ENCODE data around the gene MYOZ2. TPM values are rescaled to one million over a fixed set of nuclear protein-coding genes. Genes with fewer than 3 reads are reported as not detected.

The MYOZ2 gene
- total RNA-seq, 6 experiments from 2014 or later = 0.28 to 0.71 (median 0.37) TPM

DNA sequence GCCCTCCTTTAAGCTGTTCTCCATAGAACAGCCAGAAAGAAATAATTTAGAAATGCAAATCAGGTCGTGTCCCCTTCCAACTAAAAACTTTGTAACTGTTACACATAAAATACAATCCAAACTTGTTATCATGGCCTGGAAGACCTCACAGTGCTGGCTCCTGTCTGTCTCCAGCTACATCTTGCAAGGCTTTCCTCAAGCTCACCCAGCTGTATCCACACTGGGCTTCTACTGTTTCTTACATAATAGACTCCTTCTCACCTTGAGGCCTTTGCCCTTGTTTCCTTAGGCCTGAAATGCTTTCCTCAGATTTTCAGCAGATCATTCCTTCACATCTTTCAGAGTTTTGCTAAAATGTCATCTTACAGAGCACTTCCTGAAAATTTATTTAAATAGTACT is 43.4 kb downstream of the MYOZ2 start:
- H3K4me1 Mint-ChIP-seq (ENCODE audit: low read depth) = no peaks in the 10 kb centered on the region
- no peaks in the 10 kb centered on the region for H3K36me3 Mint-ChIP-seq (ENCODE audit: low read depth)
- no peaks in the 10 kb centered on the region for H3K9me3 Mint-ChIP-seq
- H3K27ac Mint-ChIP-seq = no peak overlapping the region
- no peak for DNase-seq
- no peaks in the 10 kb centered on the region for H3K27me3 Mint-ChIP-seq (ENCODE audit: insufficient read depth)
- TF ChIP-seq, protein P1, sequence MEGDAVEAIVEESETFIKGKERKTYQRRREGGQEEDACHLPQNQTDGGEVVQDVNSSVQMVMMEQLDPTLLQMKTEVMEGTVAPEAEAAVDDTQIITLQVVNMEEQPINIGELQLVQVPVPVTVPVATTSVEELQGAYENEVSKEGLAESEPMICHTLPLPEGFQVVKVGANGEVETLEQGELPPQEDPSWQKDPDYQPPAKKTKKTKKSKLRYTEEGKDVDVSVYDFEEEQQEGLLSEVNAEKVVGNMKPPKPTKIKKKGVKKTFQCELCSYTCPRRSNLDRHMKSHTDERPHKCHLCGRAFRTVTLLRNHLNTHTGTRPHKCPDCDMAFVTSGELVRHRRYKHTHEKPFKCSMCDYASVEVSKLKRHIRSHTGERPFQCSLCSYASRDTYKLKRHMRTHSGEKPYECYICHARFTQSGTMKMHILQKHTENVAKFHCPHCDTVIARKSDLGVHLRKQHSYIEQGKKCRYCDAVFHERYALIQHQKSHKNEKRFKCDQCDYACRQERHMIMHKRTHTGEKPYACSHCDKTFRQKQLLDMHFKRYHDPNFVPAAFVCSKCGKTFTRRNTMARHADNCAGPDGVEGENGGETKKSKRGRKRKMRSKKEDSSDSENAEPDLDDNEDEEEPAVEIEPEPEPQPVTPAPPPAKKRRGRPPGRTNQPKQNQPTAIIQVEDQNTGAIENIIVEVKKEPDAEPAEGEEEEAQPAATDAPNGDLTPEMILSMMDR (IDR thresholded peaks at IDR 0.05) = no peak
- H3K4me3 Mint-ChIP-seq = no peak overlapping the region

DNA sequence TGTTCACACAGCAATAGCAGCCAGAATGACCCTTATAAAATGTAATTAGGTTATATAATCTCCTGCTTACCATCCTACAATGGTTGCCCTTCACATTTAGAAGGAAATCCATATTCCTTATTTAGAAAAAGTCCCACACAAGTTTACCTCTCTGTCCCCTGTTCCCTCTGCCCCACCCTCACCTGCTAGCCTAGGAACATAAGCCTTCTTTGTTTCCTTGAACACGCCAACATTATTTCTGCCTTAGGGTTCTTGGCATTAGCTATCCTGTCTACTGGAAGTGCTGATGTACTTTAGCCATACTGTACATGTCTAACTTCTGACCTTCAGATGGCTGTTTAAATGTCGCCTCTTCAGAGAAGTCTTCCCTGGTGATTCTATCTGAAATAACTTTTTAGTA is 48.5 kb downstream of the MYOZ2 start:
- H3K36me3 Mint-ChIP-seq (ENCODE audit: low read depth) = no peaks in the 10 kb centered on the region
- H3K27ac Mint-ChIP-seq = no peak overlapping the region
- TF ChIP-seq, protein P1 (IDR thresholded peaks at IDR 0.05) = no peak
- no peaks in the 10 kb centered on the region for H3K4me1 Mint-ChIP-seq (ENCODE audit: low read depth)
- DNase-seq = no peak
- no peaks in the 10 kb centered on the region for H3K27me3 Mint-ChIP-seq (ENCODE audit: insufficient read depth)
- H3K4me3 Mint-ChIP-seq = no peak overlapping the region
- H3K9me3 Mint-ChIP-seq = no peaks in the 10 kb centered on the region

DNA sequence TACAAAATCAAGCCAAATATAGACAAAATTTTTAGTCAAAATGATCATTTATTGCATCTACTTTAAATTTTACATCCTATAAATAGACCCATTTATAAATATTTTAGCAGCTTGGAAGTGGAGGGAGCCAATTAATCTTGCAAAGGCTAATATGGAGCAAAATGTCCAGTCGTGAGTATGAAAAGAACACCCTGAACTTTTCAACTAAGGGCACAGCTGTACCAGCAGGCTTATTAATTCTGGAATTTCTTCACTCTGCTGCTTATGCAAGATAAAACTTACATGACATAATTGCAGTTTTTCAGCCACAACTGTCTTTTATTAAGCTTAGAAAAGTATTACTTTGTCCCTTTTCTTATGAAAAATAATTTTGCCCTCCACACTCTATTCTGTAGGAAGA is 54.0 kb downstream of the MYOZ2 start:
- no peak for DNase-seq
- Mint-ChIP-seq H3K4me3 (no peak overlapping the region), H3K4me1 (ENCODE audit: low read depth) (no peaks in the 10 kb centered on the region), H3K27me3 (ENCODE audit: insufficient read depth) (no peaks in the 10 kb centered on the region), H3K36me3 (ENCODE audit: low read depth) (no peaks in the 10 kb centered on the region), H3K27ac (no peak overlapping the region), H3K9me3 (no peaks in the 10 kb centered on the region)
- TF ChIP-seq, protein P1 (IDR thresholded peaks at IDR 0.05) = no peak

DNA sequence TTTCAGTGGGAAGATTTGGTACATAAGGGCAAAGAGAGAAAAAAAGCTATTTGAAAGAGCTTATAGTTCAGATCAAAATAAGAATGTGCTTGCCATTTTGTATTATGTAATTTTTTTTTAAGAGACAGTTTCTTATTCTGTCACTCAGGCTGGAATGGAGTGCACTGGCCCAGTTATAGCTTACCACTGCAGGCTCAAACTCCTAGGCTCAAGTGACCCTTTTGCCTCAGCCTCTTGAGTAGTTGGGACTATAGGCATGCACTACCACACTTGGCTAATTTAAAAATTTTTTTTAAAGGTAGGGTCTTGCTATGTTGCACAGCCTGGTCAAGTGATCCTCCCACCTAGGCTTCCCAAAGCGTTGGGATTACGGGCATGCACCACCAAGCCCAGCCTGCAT is 54.7 kb downstream of the MYOZ2 start:
- Mint-ChIP-seq H3K9me3 (no peaks in the 10 kb centered on the region), H3K4me1 (ENCODE audit: low read depth) (no peaks in the 10 kb centered on the region), H3K4me3 (no peak overlapping the region), H3K36me3 (ENCODE audit: low read depth) (no peaks in the 10 kb centered on the region), H3K27me3 (ENCODE audit: insufficient read depth) (no peaks in the 10 kb centered on the region), H3K27ac (no peak overlapping the region)
- no peak for DNase-seq
- TF ChIP-seq, protein P1 (IDR thresholded peaks at IDR 0.05) = no peak

DNA sequence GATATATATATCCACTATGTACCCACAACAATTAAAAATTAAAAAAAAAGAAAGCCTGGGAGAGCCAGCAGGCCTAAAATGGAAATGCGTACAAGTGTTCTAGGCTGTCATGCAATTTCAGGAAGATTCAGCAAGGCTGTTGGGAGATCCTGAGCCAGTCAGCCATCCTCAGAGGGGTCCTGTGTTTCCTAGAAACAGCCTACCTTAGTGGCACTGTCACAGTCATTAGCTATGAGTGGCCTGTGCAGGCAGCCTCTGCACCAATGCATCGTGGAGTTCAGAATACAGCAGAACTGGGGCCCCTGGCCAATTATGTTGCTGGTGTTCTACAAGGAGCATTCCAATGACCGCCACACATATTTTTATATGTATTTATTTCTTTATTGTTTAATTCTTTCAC is 55.9 kb downstream of the MYOZ2 start:
- TF ChIP-seq, protein P1 (IDR thresholded peaks at IDR 0.05) = no peak
- H3K4me1 Mint-ChIP-seq (ENCODE audit: low read depth) = no peaks in the 10 kb centered on the region
- DNase-seq = no peak
- H3K9me3 Mint-ChIP-seq = no peaks in the 10 kb centered on the region
- no peak overlapping the region for H3K4me3 Mint-ChIP-seq
- H3K36me3 Mint-ChIP-seq (ENCODE audit: low read depth) = no peaks in the 10 kb centered on the region
- no peaks in the 10 kb centered on the region for H3K27me3 Mint-ChIP-seq (ENCODE audit: insufficient read depth)
- H3K27ac Mint-ChIP-seq = no peak overlapping the region

DNA sequence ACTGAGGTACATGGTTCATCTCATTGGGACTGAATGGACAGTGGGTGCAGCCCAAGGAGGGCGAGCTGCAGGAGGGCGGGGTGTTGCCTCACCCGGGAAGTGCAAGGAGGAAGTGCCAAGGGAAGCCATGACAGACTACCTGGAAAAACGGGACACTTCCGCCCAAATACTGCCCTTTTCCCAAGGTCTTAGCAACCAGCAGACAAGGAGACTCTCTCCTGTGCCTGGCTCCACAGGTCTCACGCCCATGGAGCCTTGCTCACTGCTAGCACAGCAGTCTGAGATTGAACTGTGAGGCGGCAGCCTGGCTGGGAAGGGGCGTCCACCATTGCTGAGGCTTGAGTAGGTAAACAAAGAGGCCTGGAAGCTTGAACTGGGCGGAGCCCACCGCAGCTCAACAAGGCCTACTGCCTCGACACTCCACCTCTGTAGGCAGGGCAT is 62.2 kb downstream of the MYOZ2 start:
- Mint-ChIP-seq H3K4me3 (no peak overlapping the region), H3K27ac (no peak overlapping the region), H3K9me3 (peaks cover 8% of the 10 kb centered on the region; the same call in 1 of the 2 replicates), H3K27me3 (ENCODE audit: insufficient read depth) (no peaks in the 10 kb centered on the region; the same call in none of the 2 replicates), H3K4me1 (ENCODE audit: low read depth) (peaks cover 9% of the 10 kb centered on the region), H3K36me3 (ENCODE audit: low read depth) (peaks cover 28% of the 10 kb centered on the region)
- TF ChIP-seq, protein P1 (IDR thresholded peaks at IDR 0.05) = no peak
- no peak for DNase-seq

Data from HFFc6 (cell line).